ENCODE results near the gene MISP. TPM values are rescaled to one million over a fixed set of nuclear protein-coding genes. Genes with fewer than 3 reads are reported as not detected.

The MISP gene
- total RNA-seq, 1 donor from 2014 or later: not detected

GRCh38 chr19:772730-773436, 22.0 kb downstream of the MISP start:
- DNase-seq (ENCODE audit: low read depth in 2 of 2): no peak

- DNase-seq (ENCODE audit: low read depth in 2 of 2): no peak
These were observed 25.6 kb downstream of the MISP start for GRCh38 chr19:776549-776948.

- peak; percentile 68 to 69 for DNase-seq (ENCODE audit: low read depth in 2 of 2)
These were observed 28.2 kb downstream of the MISP start for GRCh38 chr19:778910-779653.

- DNase-seq (ENCODE audit: low read depth in 2 of 2): no peak
These were observed 30.0 kb downstream of the MISP start for GRCh38 chr19:780935-781334.

- no peak for DNase-seq (ENCODE audit: low read depth in 2 of 2)
These were observed 30.9 kb downstream of the MISP start for GRCh38 chr19:781800-782184.

- peak; percentile 53 to 55 for DNase-seq (ENCODE audit: low read depth in 2 of 2)
These were observed 31.4 kb downstream of the MISP start for GRCh38 chr19:782185-782877.

- DNase-seq (ENCODE audit: low read depth in 2 of 2): peak; percentile 58 to 88
These were observed 32.2 kb downstream of the MISP start for GRCh38 chr19:782878-783668.

GRCh38 chr19:784541-784940, 33.6 kb downstream of the MISP start:
- DNase-seq (ENCODE audit: low read depth in 2 of 2): peak in 1 of 2 donors; percentile 26

GRCh38 chr19:787536-787935, 36.6 kb downstream of the MISP start:
- no peak for DNase-seq (ENCODE audit: low read depth in 2 of 2)

GRCh38 chr19:788686-788982, 37.7 kb downstream of the MISP start:
- no peak for DNase-seq (ENCODE audit: low read depth in 2 of 2)

- peak; percentile 54 to 83 for DNase-seq (ENCODE audit: low read depth in 2 of 2)
These were observed 38.2 kb downstream of the MISP start for GRCh38 chr19:788983-789700.

- DNase-seq (ENCODE audit: low read depth in 2 of 2): no peak
These were observed 38.8 kb downstream of the MISP start for GRCh38 chr19:789701-790060.

- no peak for DNase-seq (ENCODE audit: low read depth in 2 of 2)
These were observed 40.2 kb downstream of the MISP start for GRCh38 chr19:791007-791566.

- peak in 1 of 2 donors; percentile 49 for DNase-seq (ENCODE audit: low read depth in 2 of 2)
These were observed 40.8 kb downstream of the MISP start for GRCh38 chr19:791567-792305.

GRCh38 chr19:792306-792885, 41.5 kb downstream of the MISP start:
- peak in 1 of 2 donors; percentile 51 for DNase-seq (ENCODE audit: low read depth in 2 of 2)

- no peak for DNase-seq (ENCODE audit: low read depth in 2 of 2)
These were observed 42.9 kb downstream of the MISP start for GRCh38 chr19:793806-794205.

- no peak for DNase-seq (ENCODE audit: low read depth in 2 of 2)
These were observed 44.2 kb downstream of the MISP start for GRCh38 chr19:795073-795611.

- no peak for DNase-seq (ENCODE audit: low read depth in 2 of 2)
These were observed 45.0 kb downstream of the MISP start for GRCh38 chr19:795691-796581.

Data from dermis microvascular lymphatic vessel endothelial cell (primary cell).